ENCODE data around the gene PCDHGA1.

The PCDHGA1 gene

GRCh38 chr5:141490771-141491170, 160.5 kb downstream of the PCDHGA1 start:
- no peak for DNase-seq (ENCODE audit: low read depth in 1 of 2, low spot score in 1 of 2)

GRCh38 chr5:141491323-141492167, 161.2 kb downstream of the PCDHGA1 start:
- DNase-seq (ENCODE audit: low read depth in 1 of 2, low spot score in 1 of 2), result no peak

DNA sequence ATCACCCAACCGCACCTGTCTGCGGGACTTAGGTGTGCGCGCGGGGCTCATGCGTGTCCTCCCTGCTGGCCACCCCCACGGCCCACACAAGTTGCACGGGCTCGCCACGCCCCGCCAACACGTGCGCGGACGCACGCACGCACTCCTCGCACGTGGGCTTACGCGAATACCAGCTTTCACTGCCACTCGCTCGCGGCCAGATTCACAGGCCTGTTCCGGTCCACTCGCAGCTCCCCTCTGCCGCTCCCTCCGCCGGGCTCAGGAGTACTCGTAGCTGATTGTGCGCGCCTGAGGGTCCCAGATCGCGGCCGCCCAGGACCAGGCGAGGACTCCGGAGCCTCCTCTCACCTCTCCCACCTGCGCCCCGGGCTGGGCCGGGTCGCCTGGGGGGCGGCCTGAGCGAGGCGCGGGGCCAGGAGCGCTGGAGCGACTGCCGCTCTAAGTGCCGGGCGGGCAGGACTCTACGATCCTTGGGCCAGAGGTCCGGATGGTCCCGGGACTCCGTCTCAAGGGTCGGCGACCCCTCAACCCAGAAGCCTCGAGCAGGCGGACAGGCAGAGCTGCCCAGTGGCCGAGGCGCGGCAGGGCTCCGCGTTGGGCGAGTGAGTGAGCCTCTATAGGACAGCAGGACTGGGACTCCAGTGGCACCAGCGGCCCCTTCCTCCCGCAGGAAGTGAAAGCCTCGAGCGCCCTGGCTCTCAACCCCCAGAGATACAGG, 162.0 kb downstream of the PCDHGA1 start:
- no peak for DNase-seq (ENCODE audit: low read depth in 1 of 2, low spot score in 1 of 2)

GRCh38 chr5:141493500-141494422, 163.4 kb downstream of the PCDHGA1 start:
- no peak for DNase-seq (ENCODE audit: low read depth in 1 of 2, low spot score in 1 of 2)

DNA sequence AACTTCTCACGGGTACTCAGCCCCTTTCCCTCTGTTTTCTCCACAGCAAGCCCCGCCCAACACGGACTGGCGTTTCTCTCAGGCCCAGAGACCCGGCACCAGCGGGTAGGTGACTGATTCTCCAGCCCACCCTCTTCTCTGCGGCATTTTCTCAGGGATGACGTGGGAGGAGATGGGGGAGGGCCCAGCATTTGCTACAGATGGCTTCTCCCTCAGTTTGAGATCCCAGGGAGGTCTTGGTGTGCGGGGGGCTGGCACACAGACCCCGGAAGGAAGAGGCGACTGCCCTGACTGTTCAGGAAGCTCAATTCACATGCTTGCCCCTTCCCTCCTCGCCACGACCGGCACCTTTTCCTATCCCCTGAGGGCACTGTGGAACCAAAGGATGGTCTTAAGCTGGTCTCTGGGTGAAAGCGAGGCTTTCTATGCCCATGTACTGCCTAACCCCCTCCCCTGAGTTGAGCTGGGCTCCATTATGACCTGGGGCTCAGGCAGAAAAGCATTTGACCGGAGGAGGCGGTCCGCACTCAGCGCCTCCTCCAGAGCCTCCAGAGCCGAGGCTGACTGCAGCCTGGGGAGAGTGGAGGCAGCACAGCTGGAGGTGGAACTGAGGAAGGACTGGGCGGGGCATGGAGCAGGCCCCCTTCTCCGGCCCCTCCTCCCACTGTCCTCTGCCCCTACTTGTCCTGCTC, 164.6 kb downstream of the PCDHGA1 start:
- no peak for DNase-seq (ENCODE audit: low read depth in 1 of 2, low spot score in 1 of 2)

- no peak for DNase-seq (ENCODE audit: low read depth in 1 of 2, low spot score in 1 of 2)
Observed at GRCh38 chr5:141495453-141495811, 165.1 kb downstream of the PCDHGA1 start.

GRCh38 chr5:141496038-141496437, 165.7 kb downstream of the PCDHGA1 start:
- DNase-seq (ENCODE audit: low read depth in 1 of 2, low spot score in 1 of 2), result no peak

- DNase-seq (ENCODE audit: low read depth in 1 of 2, low spot score in 1 of 2), result no peak
Observed at GRCh38 chr5:141501761-141502160, 171.4 kb downstream of the PCDHGA1 start.

DNA sequence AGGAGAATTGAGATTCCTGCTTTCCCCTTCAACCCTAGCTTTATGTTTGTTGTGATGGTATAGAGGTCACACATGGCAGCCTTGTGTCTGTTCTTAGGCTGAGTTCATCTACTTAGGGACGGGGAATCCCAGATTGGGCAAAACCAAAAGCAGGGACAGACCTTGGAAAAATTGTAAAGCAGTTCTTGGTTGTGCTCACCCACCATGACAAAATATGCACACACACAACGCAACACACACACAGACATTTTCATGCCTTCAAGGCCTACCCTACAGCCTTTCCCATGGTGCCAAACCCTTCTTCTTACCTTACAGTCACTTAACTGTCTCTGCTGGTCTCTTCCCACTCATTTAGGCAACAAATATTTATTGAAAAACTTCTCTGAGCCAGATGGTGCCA, 173.4 kb downstream of the PCDHGA1 start:
- no peak for DNase-seq (ENCODE audit: low read depth in 1 of 2, low spot score in 1 of 2)

DNA sequence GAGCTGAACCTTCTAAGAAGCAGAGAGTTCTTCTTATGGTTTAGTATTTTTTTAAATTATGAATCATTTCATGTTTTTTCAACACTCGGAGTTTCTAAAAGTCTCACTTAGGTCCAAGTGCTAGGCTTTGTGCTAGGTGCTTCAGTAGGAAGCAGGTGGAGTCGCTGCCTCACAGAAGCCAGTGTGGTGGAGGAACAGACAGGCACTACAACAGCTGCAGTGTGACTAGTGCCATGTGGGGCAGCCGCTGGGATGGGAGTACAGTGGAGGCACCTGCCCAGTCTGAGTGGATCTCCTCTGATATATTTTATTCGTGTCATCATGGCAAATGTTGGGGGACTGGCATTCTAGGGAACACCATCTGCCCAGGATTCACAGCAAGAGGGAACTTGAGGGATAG, 173.9 kb downstream of the PCDHGA1 start:
- DNase-seq (ENCODE audit: low read depth in 1 of 2, low spot score in 1 of 2), result no peak

- DNase-seq (ENCODE audit: low read depth in 1 of 2, low spot score in 1 of 2), result no peak
Observed at GRCh38 chr5:141506381-141507155, 176.3 kb downstream of the PCDHGA1 start.

GRCh38 chr5:141507387-141508091, 177.2 kb downstream of the PCDHGA1 start:
- no peak for DNase-seq (ENCODE audit: low read depth in 1 of 2, low spot score in 1 of 2)

GRCh38 chr5:141508440-141508797, 178.1 kb downstream of the PCDHGA1 start:
- no peak for DNase-seq (ENCODE audit: low read depth in 1 of 2, low spot score in 1 of 2)

DNA sequence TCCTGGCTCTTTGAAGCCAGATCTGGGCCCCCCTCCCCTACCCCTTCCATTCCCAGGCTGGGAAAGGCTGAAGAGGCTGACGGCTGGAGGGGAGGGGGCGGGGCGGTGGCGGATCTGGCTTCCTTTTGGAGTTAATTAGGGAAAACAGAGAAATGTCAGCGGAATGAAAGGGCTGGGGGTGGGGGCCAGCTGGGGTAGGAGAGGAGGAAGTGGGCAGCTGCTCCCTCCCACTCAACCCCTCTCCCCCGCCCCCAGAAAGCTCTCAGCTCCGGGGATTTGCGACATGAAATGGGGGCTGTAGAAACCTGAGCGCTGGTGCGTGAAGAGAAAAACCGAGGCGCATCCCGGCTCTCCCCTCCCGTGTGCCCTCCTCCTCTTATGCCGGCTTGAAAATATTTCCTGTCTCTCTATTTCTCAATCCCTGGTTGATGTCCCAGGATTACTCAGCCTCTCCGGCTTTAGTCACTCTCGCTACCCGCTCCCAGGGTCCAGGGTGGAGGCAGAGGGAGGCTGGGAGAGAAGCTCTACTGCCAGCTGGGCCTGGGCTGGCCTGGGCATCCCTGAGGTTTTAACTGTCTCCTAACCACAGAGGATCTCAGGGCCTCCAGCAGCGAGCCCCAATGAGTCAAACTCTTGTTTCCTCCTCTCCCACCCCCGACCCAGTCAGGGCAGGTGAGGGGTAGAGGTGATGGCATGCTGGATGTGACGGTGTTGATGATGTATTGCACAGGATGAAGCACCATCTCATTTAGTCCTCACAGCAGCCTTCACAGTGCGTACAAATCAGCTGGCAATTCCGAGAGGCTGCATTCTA, 178.7 kb downstream of the PCDHGA1 start:
- DNase-seq (ENCODE audit: low read depth in 1 of 2, low spot score in 1 of 2), result no peak

DNA sequence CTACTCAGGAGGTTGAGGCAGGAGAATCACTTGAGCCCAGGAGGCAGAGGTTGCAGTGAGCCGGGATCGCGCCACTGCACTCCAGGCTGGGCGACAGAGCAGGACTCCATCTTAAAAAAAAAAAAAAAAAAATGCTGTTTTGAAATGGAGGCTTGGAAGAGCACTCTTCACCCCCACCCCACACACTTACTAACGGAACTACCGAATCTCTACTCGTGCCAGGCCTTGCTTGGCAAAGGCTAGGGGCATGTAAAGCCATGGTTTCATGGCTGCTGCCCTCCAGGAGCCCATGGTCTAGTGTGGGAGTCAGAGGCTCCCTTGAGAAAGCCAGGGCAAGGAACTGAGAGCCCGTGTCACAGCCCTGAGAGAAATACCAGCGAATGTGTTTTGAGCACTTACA, 179.8 kb downstream of the PCDHGA1 start:
- no peak for DNase-seq (ENCODE audit: low read depth in 1 of 2, low spot score in 1 of 2)

- DNase-seq (ENCODE audit: low read depth in 1 of 2, low spot score in 1 of 2), result no peak
Observed at GRCh38 chr5:141510850-141511601, 180.7 kb downstream of the PCDHGA1 start.

DNA sequence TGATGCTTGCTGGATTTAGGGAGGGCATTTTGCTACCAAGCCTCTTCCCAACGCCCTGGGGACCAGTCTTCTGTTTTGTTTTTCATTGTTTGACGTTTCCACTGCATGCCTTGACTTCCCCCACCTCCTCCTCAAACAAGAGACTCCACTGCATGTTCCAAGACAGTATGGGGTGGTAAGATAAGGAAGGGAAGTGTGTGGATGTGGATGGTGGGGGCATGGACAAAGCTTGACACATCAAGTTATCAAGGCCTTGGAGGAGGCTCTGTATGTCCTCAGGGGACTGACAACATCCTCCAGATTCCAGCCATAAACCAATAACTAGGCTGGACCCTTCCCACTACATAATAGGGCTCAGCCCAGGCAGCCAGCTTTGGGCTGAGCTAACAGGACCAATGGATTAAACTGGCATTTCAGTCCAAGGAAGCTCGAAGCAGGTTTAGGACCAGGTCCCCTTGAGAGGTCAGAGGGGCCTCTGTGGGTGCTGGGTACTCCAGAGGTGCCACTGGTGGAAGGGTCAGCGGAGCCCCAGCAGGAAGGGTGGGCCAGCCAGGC, 181.5 kb downstream of the PCDHGA1 start:
- DNase-seq (ENCODE audit: low read depth in 1 of 2, low spot score in 1 of 2), result no peak
